KG1 (cell line): ENCODE measurements around the gene EME1.
A peak's percentile ranks its signal among the peaks of the same experiment; 100 is the strongest.
"Not testable (repeated sequence)": the region's sequence is repeated elsewhere in the genome, so short reads cannot be mapped to it uniquely, and the experiment has no call there.

Source experiments
- DNase-seq: peaks from one replicate; lab custom pipeline; 2025; lab: John Stamatoyannopoulos, UW

Gene EME1

DNA sequence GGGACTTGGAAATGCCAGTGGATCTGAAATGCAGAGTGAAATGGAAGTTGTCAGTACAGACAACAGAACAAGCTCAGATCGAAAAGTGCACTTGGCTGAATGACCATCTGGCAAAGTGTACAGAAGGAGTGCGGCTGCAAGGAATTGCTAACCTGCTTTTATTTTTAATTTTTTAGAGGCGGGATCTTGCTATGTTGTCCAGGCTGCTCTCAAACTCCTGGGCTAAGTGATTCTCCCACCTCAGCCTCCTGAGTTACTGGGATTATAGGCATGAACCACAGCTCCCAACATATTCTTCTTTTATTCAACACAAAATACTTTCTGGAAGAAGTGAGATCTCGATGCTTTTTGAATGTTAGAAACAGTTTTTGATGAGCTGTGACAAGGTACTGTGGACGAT, 20.7 kb downstream of the EME1 start:
- no peak for DNase-seq

DNA sequence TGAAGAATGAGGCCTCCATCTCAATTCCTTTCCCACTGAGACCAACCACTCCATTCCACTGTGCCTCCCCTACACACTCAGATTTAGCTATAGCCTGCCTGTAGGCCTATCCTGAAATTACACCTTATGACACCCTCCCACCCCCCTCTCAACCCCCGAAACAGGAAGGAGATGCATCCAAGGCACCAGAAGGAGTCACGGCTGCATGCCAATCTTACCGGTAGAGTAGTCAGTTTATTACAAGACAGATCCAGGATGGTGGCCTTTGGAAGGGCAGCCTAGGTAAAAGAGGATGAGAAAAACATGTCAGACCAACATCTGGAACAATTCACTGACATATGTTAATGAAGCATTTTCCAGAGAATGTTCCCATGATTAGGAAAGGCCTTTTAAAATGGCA, 21.7 kb downstream of the EME1 start:
- no peak for DNase-seq

DNA sequence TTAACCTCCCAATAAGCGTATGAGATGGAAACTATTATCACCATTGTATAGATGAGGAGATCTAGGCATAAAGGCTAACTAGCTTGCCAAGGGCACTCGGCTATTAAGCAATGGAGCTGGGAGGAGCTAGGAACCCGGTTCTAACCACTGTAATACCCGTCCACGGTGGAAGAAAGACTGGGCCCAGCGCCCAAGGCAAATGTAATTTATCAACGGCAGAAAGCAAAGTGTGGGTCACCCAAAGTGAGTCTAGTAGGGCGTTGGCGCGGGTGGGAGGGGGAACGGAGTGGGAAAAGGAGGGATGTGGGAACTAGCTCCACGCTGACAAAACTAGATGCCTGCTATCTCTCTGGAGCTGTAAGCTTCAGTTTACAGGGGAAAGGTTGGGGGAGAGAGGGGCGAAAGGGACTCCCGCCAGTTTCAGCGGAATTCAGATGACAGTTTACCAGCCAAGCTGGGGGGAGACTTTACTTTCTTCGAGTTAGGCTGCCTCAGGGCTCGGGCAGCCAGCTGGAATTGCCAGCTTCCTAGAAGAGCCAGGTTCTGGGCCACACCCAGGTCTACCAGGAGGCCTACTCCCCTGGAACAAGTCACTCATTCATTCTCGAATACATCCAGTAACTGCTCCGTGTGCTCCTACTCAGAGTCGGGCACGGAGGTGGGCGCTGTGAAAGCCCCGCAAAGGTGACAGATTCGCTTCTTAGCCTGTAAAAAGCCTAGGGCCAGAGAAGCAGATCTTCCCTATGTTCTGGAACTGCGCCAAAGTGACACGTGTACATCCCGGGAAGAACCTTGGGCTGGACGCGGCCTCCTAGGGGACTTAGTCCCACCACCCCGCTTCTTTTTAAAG, 23.5 kb downstream of the EME1 start:
- no peak for DNase-seq

DNA sequence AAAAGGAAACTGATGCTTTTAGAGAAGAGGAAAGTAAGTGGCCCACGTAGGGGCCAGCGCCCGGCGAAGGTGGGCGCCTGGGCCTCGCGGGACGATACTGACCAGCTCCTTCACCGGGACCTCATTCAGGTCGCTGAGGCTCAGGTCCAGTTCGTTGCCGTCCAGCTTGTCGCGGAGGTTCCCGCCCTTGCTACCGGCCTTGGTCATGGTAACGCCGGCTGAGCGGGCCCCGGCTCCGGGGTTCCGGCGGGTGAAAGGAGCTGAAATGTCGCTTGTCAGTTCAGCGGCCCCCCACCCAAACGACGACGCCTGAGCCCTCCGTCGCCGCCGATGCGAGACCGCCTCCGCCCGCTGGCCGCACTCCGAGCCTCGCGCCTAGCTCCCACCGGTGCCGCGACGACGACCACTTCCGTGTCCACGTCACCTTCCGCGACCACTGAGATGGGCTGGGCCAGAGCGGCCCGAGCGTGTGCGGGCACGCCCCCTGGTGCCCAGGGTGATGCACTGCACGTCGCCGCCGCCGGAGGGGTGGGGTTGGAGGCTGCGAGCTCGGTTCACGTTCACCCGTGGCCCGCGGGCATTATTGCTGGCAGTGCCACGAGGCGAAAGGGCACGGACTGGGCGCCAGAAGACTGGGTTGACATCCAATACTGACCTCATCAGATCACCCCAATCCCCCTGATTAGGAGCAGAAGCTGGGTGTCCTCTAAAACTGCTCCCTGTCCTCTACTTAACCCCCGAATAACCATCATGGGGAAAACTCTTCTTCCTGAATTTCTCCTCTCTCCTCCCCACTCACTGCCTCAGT, 24.3 kb downstream of the EME1 start, which contains the start of gene LRRC59:
TSS of gene LRRC59 (minus strand) at position 413 of the 808 bp plus-strand sequence. CDS start at position 207, 206 bp downstream.
- DNase-seq = peak; percentile 58

DNA sequence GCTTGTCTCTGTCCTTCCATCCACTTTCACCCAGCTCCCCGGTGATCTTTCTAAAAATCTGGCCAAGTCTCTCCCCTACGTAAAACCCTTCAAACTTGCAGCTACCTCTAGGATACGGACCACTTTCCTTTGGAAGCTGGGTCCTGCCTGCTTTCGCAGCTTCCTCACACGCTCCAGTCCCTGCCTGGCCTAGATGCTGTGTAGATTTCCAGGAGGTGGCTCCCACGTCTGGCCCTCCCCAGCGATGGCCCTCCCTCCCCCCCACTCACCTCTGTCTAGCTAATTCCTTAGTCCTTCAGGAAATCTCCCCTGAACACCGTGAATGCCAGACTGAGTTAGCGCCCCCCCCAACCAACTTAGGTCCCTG, 24.9 kb downstream of the EME1 start:
- DNase-seq = no peak

DNA sequence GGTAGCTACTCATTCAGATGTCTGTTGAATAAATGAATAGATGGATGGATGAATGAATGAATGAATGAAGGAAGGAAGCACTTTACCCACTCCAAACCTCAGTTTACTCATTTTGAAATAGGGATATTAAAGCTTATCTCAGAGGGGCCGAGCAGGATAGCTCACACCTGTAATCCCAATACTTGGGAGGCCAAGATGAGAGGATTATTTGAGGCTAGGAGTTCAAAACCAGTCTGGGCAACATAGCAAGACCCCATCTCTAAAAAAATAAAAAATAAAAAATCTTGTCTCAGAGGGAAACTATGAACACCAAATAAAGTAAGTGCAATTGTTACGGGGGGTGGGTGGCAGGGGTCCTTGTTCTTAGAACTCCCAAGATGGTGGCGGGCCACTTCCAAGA, 25.6 kb downstream of the EME1 start:
- DNase-seq = not testable (repeated sequence)

DNA sequence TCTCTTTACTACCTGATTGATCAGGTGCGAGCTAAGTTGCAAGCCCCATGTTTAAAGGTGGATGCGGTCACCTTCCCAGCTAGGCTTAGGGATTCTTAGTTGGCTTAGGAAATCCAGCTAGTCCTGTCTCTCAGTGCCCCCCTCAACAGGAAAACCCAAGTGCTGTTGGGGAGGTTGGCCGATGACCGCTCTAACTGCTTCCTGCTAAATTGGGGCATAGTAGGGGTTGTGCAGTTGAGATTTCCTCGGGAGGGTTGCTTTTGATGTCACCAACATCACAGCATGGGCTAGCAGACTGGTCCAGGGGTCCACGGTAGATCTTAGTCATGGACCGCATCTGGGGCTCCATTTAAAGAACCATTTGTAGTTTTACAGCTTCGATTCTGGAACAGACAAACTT, 26.6 kb downstream of the EME1 start:
- not testable (repeated sequence) for DNase-seq

DNA sequence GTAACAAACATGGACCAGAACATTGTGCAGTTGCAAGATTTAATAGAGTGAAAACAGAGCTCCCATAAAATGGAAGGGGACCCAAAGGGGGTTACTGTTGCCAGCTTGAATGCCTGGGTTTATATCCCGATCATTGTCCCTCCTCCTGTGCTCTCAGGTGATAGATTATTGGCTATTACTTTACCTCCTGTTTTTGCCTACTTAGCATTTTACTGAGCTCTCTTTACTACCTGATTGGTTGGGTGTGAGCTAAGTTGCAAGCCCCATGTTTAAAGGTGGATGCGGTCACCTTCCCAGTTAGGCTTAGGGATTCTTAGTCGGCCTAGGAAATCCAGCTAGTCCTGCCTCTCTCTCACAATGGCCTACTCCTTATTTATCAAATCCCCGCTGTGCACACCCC, 32.3 kb downstream of the EME1 start:
- not testable (repeated sequence) for DNase-seq

DNA sequence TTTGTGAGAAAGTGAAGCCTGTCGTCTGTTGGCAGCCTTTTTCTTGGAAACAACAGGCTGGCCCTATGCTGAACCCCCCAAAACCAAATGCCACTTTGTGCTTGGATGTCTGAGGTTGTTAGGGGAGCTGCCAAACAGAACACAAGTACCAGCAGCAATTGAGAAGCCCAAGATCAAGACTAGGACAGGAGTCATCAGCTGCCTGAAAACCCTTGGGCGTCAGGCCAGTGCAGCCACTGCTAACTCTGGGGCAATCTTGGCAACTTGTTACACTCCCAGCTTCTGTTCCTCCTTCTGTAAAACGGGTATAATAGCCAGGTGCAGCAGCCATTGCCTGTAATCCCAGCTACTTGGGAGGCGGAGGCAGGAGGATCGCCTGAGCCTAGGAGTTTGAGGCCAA, 33.5 kb downstream of the EME1 start:
- DNase-seq = no peak

DNA sequence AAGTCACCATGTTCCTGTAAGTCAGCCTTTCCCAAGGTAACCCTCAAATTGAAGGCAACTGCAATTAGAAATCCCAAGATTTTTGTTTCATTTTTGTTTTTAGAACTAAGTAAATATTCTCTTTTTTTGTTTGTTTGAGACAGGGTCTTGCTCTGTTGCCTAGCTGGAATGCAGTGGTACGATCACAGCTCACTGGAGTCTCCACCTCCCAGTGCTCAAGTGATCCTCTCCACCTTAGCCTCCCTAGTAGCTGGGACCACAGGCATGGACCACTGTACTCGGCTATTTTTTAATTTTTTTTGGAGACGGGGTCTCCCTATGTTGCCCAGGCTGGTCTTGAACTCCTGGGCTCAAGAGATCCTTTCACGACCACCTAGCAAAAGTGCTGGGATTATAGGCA, 34.9 kb downstream of the EME1 start:
- no peak for DNase-seq

DNA sequence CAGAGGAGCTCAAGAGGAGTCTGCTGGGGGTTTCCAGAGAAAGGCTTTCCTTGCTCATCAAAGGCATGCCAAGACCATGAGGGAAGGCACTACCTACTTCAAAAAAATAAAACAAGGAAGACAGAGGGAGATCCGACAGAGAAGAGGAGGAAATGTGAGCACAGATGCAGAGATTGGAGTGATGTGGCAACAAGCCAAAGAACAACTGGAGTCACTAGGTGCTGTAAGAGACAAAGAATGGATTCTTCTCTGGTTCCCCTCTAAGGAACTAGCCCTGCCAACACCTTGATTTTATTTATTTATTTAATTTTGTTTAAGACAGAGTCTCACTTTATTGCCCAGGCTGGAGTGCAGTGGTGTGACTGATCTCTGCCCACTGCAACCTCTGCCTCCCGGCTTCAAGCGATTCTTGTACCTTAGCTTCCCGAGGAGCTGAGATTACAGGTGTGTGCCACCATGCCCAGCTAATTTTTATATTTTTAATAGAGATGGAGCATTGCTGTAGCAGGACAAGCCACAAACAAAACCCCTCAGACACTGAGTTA, 39.2 kb downstream of the EME1 start:
- DNase-seq = no peak

DNA sequence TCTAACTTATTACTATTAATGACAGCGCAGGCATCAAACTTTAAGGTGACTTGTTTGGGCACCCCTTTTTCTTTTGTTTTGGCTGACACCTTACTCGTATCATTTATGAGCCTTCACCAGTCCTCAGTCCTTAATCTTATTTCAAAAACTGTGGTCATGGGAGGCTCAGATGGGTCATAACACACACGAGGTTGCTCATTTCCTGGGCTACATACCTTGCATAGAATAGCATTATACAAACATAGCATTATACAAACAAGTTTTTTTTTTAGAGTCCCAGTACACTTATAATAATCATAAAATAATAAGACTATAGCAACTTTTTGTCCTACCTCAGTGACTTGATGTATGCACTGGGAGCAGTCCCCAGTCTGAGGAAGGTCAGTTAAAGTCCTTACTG, 41.8 kb downstream of the EME1 start:
- no peak for DNase-seq

DNA sequence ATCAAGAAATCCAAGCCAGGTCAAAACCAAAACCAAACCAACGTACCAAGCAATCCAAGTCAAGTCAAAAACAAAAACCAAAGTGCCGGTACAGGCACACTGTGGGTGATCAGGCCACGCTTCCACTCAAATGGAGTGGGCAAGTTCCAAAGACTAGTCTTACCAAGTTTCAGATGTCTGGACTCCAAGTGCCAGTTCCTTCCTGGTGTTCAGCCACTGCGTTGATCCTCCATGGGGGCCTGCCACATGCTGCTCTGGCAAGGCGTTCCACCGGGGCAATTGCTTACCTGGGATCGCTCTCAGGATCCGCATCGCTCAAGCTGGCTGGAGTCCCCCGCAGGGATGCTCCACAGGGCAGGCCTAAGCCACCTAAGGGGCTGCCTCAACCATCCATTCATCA, 46.5 kb downstream of the EME1 start:
- DNase-seq = not testable (repeated sequence)

DNA sequence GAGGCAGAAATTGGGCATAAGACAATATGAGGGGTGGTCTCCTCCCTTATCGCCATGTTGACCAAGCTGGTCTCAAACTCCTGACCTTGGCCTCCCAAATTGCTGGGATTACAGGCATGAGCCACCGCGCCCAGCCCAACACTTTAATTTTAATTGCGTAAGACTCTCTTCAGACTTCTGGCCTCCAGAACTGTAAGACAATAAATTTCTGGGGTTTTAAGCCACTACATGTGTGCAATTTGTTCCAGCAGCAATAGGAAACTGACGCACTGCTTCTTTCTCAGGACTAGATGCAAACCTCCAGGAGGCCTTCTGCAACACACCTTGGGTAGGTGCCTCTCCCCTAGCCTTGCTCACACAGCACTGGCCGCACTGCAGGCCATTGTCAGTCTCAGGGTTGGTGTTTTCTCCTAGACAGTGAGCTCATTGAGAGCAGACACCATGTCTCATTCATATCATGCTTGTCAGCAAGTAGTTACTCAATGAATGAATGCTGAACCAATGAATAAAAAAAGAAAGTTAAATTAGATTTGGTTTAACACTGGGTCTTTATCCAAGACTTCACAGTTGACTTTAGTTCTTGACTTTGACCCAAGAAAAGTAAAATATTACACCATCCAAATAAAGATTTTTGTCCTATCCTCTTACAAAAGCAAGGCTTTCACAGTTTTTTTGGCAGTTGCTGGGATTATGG, 47.5 kb downstream of the EME1 start:
- no peak for DNase-seq

DNA sequence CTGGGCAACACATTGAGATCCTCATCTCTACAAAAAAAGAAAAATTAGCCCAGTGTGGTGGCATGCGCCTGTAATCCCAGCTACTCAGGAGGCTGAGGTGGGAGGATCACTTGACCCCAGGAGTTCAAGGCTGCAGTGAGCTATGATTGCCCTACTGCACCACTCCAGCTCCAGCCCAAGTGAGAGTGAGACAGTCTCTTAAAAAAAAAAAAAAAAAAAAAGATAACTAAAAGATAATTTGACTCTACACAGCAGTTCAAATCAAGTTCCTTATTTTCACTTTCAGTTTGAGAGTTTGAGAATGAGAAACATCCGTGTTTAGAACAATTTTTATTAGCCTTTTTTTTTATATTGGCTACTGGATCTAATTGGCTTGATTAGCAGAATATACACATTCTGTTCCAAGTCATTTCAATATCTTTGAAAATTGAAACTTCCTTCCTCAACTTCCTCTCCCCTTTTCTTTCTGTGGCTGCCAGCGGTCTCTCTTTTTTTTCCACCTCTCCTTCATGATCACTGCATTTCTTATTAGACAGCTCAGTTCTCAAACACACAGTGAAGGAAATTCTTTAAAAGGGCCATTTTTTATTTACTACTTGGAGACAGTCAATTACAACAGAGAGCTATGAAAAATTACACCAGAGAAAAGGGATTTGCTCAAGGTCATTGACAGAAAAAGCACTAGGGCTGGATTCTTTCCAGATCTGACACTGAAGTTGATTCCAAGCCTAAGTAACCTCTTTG, 48.5 kb downstream of the EME1 start:
- peak; percentile 33 for DNase-seq

DNA sequence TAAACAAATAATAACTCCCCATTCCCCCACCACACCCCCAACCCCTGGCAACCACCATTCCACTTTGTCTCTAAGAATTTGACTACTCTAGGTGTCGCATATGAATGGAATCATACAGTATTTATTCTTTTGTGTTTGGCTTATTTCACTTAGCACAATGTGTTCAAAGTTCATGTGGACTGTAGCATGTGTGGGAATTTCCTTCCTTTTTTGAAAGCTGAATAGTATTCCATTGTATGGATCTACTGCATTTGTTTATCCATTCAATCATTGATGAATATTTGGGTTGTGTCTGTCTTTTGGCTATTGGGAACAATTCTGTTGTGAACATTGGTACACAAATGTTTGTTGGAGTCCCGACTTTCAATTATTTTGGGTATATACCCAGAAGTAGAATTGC, 49.7 kb downstream of the EME1 start:
- no peak for DNase-seq

DNA sequence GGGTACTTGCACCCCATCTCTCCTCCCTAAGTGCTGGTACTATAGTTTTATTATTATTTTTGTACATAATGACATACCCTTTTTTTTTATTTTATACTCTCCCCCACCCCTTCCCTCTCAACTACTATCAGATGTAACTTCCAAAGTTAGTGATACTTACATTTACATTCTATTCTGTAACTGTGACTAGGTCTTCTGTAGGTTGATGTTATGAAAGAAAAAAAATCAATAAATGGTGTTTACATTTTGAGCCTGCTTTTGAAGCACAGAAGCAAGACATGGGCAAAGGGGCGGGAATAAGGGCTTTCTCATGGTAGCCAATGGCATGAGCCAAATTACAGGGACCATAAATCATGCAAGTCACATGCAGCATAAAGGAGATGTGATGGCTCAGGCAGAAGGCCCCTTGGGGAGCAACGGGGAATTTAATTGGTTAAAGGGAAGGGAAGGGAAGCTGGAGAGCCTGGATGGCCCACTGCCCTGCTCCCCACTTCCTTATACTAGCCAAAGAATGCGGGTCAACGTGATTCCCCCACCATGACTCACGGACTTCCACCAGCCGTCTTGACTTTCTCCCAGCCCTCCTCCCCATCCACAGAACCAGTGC, 50.6 kb downstream of the EME1 start:
- no peak for DNase-seq

DNA sequence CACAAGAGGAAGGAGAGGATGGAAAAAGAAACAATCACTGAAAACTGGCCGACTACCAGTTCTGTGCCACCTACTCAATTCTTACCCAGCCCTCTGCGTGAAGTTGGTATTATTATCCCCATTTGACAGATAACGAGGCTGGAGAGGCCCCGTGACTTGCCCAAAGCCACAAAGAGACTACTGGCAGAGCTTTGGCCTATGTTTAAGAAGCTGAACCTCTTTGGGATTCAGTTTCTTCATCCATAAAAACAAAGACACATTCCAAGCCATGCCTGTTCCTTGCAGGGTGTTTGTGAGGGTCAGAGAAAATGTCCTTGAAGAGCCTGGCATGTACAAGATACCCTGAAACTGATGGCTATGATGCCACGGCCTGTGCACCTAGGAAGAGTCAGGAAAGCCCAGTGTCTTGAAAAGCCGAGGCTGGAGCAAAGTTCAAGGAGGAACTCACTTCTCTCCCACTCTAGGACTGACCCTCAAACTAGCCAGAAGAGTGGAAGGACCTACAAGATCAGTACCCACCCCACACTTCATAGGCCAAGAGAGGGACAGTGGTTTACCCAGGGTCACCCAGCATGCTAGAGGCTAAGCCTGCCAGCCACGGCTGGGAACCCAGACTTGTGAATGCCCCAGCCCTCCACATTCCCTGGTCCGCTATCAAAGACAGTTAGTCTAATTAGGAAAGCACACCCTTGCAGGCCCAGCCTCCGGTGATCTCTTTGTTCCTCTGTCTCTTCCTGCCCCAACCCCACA, 51.4 kb downstream of the EME1 start:
- DNase-seq = no peak

DNA sequence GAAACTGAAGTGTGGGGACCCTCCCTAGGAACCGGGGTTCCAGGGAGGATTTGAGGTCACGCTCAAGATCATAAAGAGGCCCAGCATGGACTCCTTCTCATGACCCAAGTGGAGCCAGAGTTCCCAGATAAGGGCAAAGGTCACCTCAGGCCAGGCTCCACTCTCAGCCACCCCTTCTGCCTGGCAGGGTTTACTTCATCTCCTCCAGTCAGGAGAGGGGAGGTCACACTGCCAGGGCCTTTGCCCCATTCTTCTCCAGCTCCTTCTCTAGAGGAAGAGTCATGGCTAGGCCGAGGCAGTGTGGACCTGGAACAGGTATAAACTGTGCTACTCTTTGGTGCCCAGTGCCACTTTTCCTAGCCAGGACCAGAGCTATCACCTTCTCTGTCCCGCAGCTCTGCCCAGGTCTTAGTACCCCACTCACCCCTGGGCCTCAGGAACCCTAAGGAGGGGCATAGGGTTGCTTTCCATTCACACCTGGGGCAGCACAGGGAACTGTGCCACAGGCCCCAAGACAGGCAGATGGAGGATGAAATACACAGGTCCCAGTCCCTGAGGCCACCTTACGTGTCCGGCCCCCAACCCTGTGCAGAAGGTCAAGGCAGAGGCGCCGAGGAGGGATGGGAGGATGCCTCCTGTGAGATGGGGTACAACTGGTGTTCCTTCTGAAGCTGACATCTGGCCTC, 52.1 kb downstream of the EME1 start:
- no peak for DNase-seq
